Mucosa of descending colon (tissue), 3 donors: Measurements from ENCODE around the gene OR5V1. TPM values are rescaled to one million over a fixed set of nuclear protein-coding genes. Genes with fewer than 3 reads are reported as not detected.

Experiments
- ATAC-seq: fragments of 200-7000 bp; cut with Tn5 transposase; one replicate; pipeline ENCODE4 v1.9.1; 2020; ENCODE audit warnings: mild to moderate bottlenecking, moderate library complexity
- DNase-seq, 3 donors: peaks; one replicate each; pipeline ENCODE4 v3.0.0-alpha.2; 2020
- H3K36me3 ChIP-seq: fragments of 200-600 bp; one replicate; pipeline ENCODE4 v1.8.0; 2021; ENCODE audit warnings: low read depth, mild to moderate bottlenecking
- H3K4me1 ChIP-seq: fragments of 200-600 bp; one replicate; pipeline ENCODE4 v1.8.0; 2021; ENCODE audit warnings: low read depth, mild to moderate bottlenecking
- H3K4me3 ChIP-seq: fragments of 200-600 bp; one replicate; pipeline ENCODE4 v1.8.0; 2021; ENCODE audit warnings: mild to moderate bottlenecking
- H3K9me3 ChIP-seq: fragments of 200-600 bp; one replicate; pipeline ENCODE4 v1.8.0; 2021; ENCODE audit warnings: mild to moderate bottlenecking
- intact Hi-C, 2 donors: fragments of 100-400 bp; cut with DNase I in 1 of 2; cut with micrococcal nuclease in 1 of 2; formaldehyde crosslinking; loops; one replicate each; pipeline versions ENCODE4 v1.11.0 to v1.11.1; 2022; cut with DNase I, micrococcal nuclease
- long read RNA-seq, 2 donors: library from polyadenylated mRNA; unstranded; transcript quantifications; one replicate each; pipeline ENCODE4 v2.0.0, GENCODE V29; 2019 to 2021
- total RNA-seq, 3 donors: library from RNA; stranded (reverse); fragmentation: NEBNext Ultra II Directional in 2 of 3; extraction: Animal tissue kit (Norgen Biotek cat#: 25700) in 2 of 3; gene quantifications; one replicate each; pipeline versions ENCODE4 v1.2.1 to v1.2.4, GENCODE V29; 2021 to 2023
- TF ChIP-seq, protein P1 (sequence below): fragments of 200-600 bp; IDR thresholded peaks from one replicate; pipeline ENCODE4 v1.8.0; 2022; ENCODE audit warnings: antibody characterized with exemption, mild to moderate bottlenecking
- donor health status: DM: no; HTN: no; CAD: no; lungs with moderate emphysema.
- donor health status: DM: no; HTN: no; CAD: no.
- donor health status: DM: no; HTN: yes; CAD: no.

OR5V1 gene
- total RNA-seq, result not detected
- long read RNA-seq, donor 1, result 0 reads
- long read RNA-seq, donor 2, result 0 reads

DNA sequence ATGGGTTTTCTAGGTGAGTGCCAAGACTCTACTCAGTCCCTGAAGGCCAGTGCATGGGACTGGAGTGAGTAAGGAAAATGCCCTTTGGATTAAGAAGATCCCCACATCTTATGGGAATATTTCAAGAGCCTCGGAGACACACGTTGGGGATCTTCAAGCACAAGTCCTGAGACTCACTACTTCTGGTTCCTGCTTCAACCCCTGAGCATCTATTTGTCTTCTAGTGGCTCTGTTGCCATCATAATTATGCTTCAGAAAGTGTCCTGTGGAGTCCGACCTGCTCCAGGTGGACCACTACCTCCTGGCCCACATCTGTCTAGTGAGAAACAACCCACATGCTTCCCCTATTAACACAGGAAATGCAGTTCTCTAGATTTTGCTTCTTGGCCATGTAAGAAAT lies at the start of gene OR5V1:
Gene OR5V1, minus strand, starts transcription at position 101 of the 400 bp plus-strand sequence. CDS start 12,670 bp downstream, outside the sequence.
- DNase-seq (no peak), ATAC-seq (no peak)
- intact Hi-C loops, result no loop called here
- no peaks in the 10 kb centered on the region for H3K4me1 ChIP-seq
- no peaks in the 10 kb centered on the region for H3K9me3 ChIP-seq
- no peaks in the 10 kb centered on the region for H3K36me3 ChIP-seq
- TF ChIP-seq, protein P1, sequence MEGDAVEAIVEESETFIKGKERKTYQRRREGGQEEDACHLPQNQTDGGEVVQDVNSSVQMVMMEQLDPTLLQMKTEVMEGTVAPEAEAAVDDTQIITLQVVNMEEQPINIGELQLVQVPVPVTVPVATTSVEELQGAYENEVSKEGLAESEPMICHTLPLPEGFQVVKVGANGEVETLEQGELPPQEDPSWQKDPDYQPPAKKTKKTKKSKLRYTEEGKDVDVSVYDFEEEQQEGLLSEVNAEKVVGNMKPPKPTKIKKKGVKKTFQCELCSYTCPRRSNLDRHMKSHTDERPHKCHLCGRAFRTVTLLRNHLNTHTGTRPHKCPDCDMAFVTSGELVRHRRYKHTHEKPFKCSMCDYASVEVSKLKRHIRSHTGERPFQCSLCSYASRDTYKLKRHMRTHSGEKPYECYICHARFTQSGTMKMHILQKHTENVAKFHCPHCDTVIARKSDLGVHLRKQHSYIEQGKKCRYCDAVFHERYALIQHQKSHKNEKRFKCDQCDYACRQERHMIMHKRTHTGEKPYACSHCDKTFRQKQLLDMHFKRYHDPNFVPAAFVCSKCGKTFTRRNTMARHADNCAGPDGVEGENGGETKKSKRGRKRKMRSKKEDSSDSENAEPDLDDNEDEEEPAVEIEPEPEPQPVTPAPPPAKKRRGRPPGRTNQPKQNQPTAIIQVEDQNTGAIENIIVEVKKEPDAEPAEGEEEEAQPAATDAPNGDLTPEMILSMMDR, result no peak
- no peak within 1 kb of the TSS for H3K4me3 ChIP-seq

DNA sequence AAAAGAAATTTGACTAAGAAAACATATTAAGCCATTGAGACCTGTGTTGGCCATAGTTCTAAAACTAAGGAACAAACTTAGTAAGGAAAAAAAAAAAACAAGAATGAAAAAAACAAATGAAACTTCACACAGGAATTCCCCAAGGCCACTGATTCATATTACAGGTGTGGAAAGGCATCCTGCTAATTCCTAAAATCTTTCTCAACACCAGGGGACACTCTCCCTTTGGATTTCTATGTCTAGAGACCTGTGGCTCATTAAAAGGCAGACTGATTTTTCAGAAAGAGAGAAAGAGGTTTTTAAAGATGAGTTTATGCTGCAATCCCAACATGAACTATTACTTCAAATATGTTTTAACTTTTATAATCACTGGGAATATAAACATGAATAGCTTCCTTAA lies 45.9 kb upstream of the OR5V1 start, which contains the start of gene OR12D1:
Gene OR12D1, plus strand, starts transcription at position 341 of the 400 bp plus-strand sequence.
- no peak within 1 kb of the TSS for H3K4me3 ChIP-seq
- no peak for DNase-seq
- intact Hi-C loops, result no loop called here
- TF ChIP-seq, protein P1, result no peak
- no peaks in the 10 kb centered on the region for H3K4me1 ChIP-seq
- H3K36me3 ChIP-seq, result no peaks in the 10 kb centered on the region
- ATAC-seq, result no peak
- H3K9me3 ChIP-seq, result no peaks in the 10 kb centered on the region

DNA sequence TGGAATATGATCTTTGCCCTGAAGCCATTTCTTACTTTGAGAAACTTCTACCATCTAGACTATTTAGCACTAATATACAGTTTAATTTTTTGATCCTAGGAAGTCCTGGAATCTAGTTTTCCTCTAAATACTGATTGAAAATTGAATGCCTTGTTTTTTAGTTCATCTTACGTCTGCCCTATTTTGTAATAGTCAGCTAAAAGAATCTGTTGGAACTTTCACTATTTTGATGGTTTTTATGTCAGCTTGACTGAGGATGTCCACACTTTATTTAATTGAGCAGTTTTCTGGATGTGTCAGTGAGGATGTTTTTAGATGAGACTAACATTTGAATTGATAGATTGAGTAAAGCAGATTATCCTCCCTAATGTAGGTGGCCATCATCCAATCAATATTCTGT lies 35.1 kb upstream of the OR5V1 start:
- TF ChIP-seq, protein P1, result no peak
- no peaks in the 10 kb centered on the region for H3K4me1 ChIP-seq
- DNase-seq, result no peak
- H3K36me3 ChIP-seq, result no peaks in the 10 kb centered on the region
- no peak overlapping the region for H3K4me3 ChIP-seq
- ATAC-seq, result no peak
- intact Hi-C loops, result no loop called here
- no peaks in the 10 kb centered on the region for H3K9me3 ChIP-seq

DNA sequence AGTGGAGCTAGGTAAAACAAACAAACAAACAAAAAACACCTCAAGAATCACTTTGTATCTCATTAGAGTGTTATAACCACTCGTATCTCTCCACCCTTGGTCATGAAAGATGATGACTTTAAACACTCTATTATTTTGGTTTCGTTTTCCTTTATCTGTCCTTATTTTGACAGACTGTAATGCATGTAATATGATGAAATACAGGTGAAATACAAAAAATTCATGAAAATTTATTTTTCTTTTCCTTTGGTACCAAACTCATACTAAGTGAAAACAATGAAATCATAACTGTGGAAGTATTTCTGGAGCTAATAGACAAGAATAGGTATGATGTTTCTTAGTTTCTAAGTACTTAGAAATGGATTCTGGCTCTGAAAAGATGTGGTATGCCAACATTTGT lies 30.9 kb upstream of the OR5V1 start:
- no peak overlapping the region for H3K4me3 ChIP-seq
- TF ChIP-seq, protein P1, result no peak
- no peaks in the 10 kb centered on the region for H3K4me1 ChIP-seq
- DNase-seq (no peak), ATAC-seq (no peak)
- intact Hi-C loops, result no loop called here
- no peaks in the 10 kb centered on the region for H3K36me3 ChIP-seq
- H3K9me3 ChIP-seq, result no peaks in the 10 kb centered on the region

DNA sequence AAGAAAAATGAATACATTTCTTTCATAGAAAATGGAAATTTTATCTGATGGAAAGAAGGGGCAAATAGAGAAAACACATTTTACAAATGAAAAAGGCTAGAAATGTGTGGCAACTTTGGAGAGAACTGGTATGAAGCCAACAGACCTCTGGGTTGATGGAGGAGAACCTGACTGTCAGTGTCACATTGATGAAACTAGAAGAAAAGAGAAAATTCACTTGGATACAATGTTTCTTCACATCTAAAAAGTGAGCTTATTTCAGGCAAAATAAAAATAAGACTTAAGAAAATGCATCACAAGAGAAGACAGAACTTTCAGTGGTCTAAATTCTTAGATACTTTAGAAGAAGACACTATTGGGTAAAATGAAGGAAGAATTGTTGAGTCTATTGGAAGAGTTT lies 26.7 kb upstream of the OR5V1 start, which contains the start of gene OR12D2:
Gene OR12D2, plus strand, starts transcription at position 301 of the 400 bp plus-strand sequence. CDS start 1,069 bp downstream, outside the sequence.
- ATAC-seq (no peak), DNase-seq (no peak)
- H3K9me3 ChIP-seq, result no peaks in the 10 kb centered on the region
- TF ChIP-seq, protein P1, result no peak
- intact Hi-C loops, result no loop called here
- no peaks in the 10 kb centered on the region for H3K4me1 ChIP-seq
- H3K4me3 ChIP-seq, result no peak within 1 kb of the TSS
- H3K36me3 ChIP-seq, result no peaks in the 10 kb centered on the region

DNA sequence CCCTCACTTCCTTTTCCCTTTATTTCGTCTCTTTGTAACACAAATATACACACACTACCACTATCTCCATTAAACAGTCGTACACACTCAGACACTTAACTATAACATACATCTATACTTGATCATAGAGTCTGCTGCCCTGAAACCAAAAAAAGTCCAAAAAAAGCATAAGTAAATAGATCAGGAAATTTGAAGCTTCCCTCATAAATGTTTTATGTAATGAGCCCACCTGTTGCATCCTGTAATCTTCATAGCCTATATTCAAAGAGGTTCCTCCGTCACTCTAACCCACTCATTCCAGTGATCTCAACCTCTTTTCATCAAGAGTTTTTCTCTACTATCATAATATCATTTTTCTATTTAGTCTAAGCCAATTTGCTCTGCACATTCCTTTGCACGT lies 19.9 kb upstream of the OR5V1 start:
- DNase-seq, result no peak
- Histone ChIP-seq H3K4me1 (no peaks in the 10 kb centered on the region), H3K9me3 (no peaks in the 10 kb centered on the region), H3K4me3 (no peak overlapping the region), H3K36me3 (no peaks in the 10 kb centered on the region)
- TF ChIP-seq, protein P1, result no peak
- intact Hi-C loops, result no loop called here
- no peak for ATAC-seq
